ENCODE measurements around the gene CREBL2.

GRCh38 chr12:12624498-12624992 is 12.9 kb downstream of the CREBL2 start:
- TF ChIP-seq CREB5 (CRISPR knock-in tag; IDR thresholded peaks at IDR 0.05; ENCODE audit: low read depth) (no peak), ISL1 (CRISPR knock-in tag; IDR thresholded peaks at IDR 0.05) (no peak), ARNTL (CRISPR knock-in tag; IDR thresholded peaks at IDR 0.05; ENCODE audit: borderline replicate concordance, low read depth) (no peak)

Data from SK-N-SH treated with all-trans-retinoic acid at 6 μM for 48 hours (cell line).